HG02571 (cell line): ENCODE measurements around the gene CCDC194.
"Not testable (repeated sequence)": the region's sequence is repeated elsewhere in the genome, so short reads cannot be mapped to it uniquely, and the experiment has no call there.

Experiments used
- ATAC-seq: cut with Tn5 transposase; IDR thresholded peaks from one replicate; pipeline ENCODE4 v1.9.1; 2021; ENCODE audit warnings: mild to moderate bottlenecking, moderate library complexity; ENCODE audit not compliant: unreplicated experiment

Gene CCDC194

GRCh38 chr19:17376935-17377600 is 16.9 kb downstream of the CCDC194 start, which contains the start of gene PLVAP:
PLVAP (minus strand) TSS chr19:17377342; CDS start chr19:17377288, 54 bp downstream.
- no peak for ATAC-seq

- ATAC-seq, result peak; percentile 67
Observed at GRCh38 chr19:17370026-17370587, 23.9 kb downstream of the CCDC194 start.

GRCh38 chr19:17365361-17365760 is 28.6 kb downstream of the CCDC194 start:
- no peak for ATAC-seq

DNA sequence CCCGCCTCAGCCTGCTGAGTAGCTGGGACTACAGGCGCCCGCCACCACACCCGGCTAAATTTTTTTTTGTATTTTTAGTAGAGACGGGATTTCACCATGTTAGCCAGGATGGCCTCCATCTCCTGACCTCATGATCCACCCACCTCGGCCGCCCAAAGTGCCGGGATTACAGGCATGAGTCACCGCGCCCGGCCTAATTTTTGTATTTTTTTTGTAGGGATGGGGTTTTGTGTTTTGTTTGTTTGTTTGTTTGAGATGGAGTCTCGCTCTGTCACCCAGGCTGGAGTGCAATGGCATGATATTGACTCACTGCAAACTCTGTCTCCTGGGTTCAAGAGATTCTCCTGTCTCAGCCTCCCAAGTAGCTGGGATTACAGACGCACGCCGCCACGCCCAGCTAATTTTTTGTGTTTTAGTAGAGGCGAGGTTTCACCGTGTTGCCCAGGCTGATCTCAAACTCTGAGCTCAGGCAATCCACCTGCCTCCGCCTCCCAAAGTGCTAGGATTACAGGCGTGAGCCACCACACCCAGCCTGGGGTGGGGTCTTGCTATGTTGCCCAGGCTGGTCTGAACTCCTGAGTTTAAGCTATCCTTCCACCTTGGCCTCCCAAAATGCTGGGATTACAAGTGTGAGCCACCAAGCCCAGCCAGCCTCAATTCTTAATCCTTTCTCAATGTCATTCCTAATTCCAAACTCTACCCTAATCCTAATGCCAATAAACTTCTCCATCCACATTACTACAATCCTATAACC is 30.0 kb downstream of the CCDC194 start:
- not testable (repeated sequence) for ATAC-seq

GRCh38 chr19:17359905-17360800 is 33.8 kb downstream of the CCDC194 start:
- no peak for ATAC-seq

DNA sequence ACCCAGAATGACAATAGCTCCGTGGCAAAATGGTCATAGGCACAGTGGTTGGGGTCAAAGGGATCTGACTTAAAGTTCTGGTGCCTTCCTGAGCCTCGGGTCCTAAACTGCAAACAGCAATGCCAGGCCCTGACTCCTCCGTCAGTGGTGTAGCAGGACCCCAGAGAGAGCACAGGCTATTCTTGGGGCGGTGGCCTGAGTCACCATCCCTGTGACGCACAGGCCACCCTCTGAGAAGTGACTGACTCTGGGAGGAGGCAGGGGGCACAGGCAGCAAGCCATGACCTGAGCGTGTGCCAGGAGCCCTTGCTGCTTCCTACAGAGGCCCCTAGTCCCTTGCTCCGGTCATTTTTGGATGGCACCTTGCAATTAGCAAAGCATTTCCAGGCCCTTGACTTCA is 35.6 kb downstream of the CCDC194 start:
- ATAC-seq, result no peak

GRCh38 chr19:17357724-17358123 is 36.3 kb downstream of the CCDC194 start:
- no peak for ATAC-seq

DNA sequence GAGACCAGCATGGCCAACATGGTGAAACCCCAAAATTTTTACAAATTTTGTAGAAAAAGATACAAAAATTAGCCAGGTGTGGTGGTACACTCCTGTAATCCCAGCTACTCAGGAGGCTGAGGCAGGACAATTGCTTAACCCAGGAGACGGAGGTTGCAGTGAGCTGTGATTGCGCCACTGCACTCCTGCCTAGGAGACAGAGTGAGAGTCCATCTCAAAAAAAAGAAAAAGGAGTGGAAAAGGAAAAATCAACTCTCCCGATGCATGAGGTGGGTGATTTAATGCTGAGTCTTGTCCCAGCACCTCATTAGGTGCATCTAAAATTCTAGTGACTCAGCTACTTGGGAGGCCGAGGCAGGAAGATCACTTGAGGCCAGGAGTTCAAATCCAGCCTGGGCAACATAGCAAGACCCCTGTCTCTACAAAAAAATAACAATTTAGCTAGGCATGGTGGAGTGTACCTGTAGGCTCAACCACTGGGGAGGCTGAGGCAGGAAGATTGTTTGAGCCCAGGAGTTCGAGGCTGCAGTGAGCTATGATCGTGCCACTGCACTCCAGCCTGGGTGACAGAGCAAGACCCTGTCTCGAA is 36.8 kb downstream of the CCDC194 start:
- no peak for ATAC-seq

DNA sequence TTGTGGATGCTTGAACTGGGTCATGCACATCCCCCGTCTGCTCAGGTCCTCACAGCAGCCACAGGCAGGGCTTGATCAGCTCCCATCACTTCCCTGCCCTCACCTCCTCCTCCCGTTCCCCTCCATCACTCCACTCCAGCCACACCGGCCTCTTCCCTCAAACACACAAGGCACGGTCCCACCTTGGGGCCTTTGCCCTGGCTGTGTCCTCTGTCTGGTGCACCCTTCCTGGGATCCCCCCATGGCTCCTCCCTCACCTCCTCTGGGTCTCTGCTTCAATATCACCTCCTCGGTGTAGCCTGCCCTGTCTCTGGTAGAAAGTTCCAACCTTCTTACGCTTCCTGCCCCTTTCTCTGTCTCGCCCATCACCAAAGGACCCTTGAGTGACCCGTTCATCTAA is 40.6 kb downstream of the CCDC194 start:
- no peak for ATAC-seq

- ATAC-seq, result no peak
Observed at GRCh38 chr19:17352608-17353280, 41.3 kb downstream of the CCDC194 start.

DNA sequence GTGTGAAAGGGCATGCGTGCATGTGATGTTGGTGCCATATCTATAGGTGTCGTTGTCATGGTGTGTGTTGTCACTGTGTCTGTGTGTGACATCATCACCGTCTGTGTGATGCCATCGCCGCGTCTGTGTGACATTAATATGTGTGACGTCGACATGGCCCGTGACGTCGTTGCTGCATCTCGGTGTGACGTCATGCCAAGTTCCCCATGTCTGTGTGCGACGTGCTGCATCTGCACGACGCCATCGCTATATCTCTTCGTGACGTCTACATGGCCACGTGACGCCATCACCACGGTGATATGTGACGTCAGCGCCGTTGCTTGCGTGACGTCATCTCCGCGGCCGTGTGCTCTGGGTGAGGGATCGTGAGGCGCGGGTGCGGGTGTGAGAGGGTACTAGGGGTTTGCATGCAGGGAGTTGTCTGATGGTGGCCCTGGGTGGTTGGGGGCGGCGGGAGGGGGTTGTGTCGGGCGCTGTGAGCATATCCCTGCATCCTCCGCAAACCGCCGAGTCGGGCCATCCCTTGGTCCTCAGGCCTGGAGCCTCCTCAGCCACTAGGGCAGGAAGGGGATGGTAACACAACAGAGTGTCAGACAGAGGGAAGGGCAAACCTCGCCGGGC is 42.1 kb downstream of the CCDC194 start:
- no peak for ATAC-seq

- no peak for ATAC-seq
Observed at GRCh38 chr19:17348700-17349099, 45.3 kb downstream of the CCDC194 start.

DNA sequence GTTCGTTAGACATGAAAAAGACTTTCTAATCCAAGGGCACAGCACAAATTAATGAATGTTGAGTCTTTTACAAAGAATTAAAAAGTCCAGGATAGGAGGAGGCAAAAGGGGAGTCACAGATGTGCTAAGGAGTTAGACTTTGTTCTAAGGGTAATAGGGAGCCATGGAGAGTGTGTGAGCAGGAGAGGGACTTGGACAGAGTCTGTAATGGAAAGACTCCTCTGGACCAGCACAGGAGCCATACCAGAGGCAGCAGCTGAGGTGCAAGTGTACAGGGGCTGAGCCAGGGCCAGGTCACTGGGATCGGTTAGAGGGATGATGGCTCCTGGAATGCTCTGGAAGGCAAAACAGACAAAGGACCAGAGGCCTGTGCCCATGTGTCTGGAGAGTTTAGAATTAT is 46.1 kb downstream of the CCDC194 start:
- ATAC-seq, result no peak

- ATAC-seq, result no peak
Observed at GRCh38 chr19:17347361-17347760, 46.6 kb downstream of the CCDC194 start.

GRCh38 chr19:17346109-17346671 is 47.8 kb downstream of the CCDC194 start:
- ATAC-seq, result no peak

DNA sequence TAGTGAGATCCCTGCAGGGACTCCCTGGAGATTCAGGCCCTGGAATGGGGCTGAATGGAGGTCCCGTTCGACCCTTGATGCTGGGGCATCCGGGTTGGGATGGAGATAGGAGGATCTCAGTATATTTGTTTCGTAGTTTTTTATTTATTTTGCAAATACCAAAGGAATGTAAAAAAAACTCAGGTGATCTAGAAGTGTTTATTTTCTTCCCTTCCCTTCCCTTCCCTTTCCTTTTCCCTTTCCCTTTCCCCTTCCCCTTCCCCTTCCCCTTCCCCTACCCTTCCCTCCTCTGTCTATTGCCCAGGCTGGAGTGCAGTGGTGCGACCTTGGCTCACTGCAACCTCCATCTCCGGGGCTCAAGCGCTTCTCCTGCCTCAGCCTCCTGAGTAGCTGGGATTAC is 52.2 kb downstream of the CCDC194 start:
- no peak for ATAC-seq

DNA sequence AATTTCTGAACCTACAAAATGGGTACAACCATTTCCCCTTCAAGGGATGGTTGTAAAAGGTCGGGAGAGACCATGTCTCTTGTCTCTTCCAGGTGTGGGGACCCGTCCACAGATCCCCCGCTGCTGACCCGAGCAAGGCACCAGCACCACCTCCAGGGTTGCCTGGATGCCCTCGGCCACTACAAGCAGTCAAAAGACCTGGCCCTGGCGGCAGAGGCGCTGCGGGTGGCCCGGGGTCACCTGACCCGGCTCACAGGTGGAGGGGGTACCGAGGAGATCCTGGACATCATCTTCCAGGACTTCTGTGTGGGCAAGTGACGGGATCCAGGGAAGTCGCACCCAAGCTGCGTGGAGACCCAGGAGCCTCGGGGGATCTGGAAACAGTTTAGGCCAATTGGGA is 52.6 kb downstream of the CCDC194 start:
- no peak for ATAC-seq

GRCh38 chr19:17340871-17341357 is 53.1 kb downstream of the CCDC194 start:
- no peak for ATAC-seq
